GM04504 (cell line): Measurements from ENCODE around the gene BST2.

Source experiments
- DNase-seq: peaks from one replicate; pipeline ENCODE4 v3.0.0-alpha.2; 2012; ENCODE audit warnings: low read depth

The BST2 gene

GRCh38 chr19:17405250-17406045 is at the start of gene BST2:
Gene BST2 (minus strand): TSS chr19:17405630. CDS start chr19:17405575, 55 bp downstream.
- DNase-seq, result no peak

GRCh38 chr19:17454576-17455071 is 49.2 kb upstream of the BST2 start:
- no peak for DNase-seq

- DNase-seq, result no peak
Observed at GRCh38 chr19:17451820-17452219, 46.4 kb upstream of the BST2 start.

GRCh38 chr19:17450264-17451075 is 45.0 kb upstream of the BST2 start:
- no peak for DNase-seq

GRCh38 chr19:17448131-17448967 is 42.9 kb upstream of the BST2 start, which contains the start of gene TMEM221:
Gene TMEM221 (minus strand): TSS chr19:17448668. CDS start chr19:17448462, 206 bp downstream.
- DNase-seq, result no peak

GRCh38 chr19:17447704-17448130 is 42.3 kb upstream of the BST2 start:
- no peak for DNase-seq

GRCh38 chr19:17445526-17446165 is 40.2 kb upstream of the BST2 start:
- DNase-seq, result no peak

- no peak for DNase-seq
Observed at GRCh38 chr19:17441241-17442021, 36.0 kb upstream of the BST2 start.

- no peak for DNase-seq
Observed at GRCh38 chr19:17436874-17437267, 31.4 kb upstream of the BST2 start.

GRCh38 chr19:17436094-17436873 is 30.9 kb upstream of the BST2 start:
- no peak for DNase-seq

GRCh38 chr19:17435218-17435617 is 29.8 kb upstream of the BST2 start:
- no peak for DNase-seq

GRCh38 chr19:17431417-17431816 is 26.0 kb upstream of the BST2 start:
- no peak for DNase-seq

- DNase-seq, result no peak
Observed at GRCh38 chr19:17429641-17430113, 24.2 kb upstream of the BST2 start.

- DNase-seq, result no peak
Observed at GRCh38 chr19:17424743-17425365, 19.4 kb upstream of the BST2 start.

- DNase-seq, result no peak
Observed at GRCh38 chr19:17423429-17424208, 18.2 kb upstream of the BST2 start.

- DNase-seq, result no peak
Observed at GRCh38 chr19:17421942-17422341, 16.5 kb upstream of the BST2 start.

- DNase-seq, result no peak
Observed at GRCh38 chr19:17420475-17420924, 15.1 kb upstream of the BST2 start.
